HT1080 (cell line): Measurements from ENCODE around the gene CELF5. TPM values are rescaled to one million over a fixed set of nuclear protein-coding genes. Genes with fewer than 3 reads are reported as not detected.
"Not testable (repeated sequence)": the region's sequence is repeated elsewhere in the genome, so short reads cannot be mapped to it uniquely, and the experiment has no call there.

ENCODE experiments used
- DNase-seq: peaks from one replicate; pipeline ENCODE4 v3.0.0-alpha.2; 2015; ENCODE audit warnings: low read depth
- total RNA-seq: library from RNA; depleted of rRNA; stranded (reverse); fragments of >200 nt; shearing (Covaris generic); gene quantifications from 2 replicates; pipeline ENCODE4 v1.2.3, GENCODE V29; 2014; rRNA removed

Gene CELF5
- total RNA-seq, 1 experiment from 2014 or later = not detected

GRCh38 chr19:3342962-3343361 is 118.5 kb downstream of the CELF5 start:
- not testable (repeated sequence) for DNase-seq

GRCh38 chr19:3343619-3344502 is 119.4 kb downstream of the CELF5 start:
- DNase-seq = peak; percentile 48

GRCh38 chr19:3344608-3345598 is 120.4 kb downstream of the CELF5 start:
- no peak for DNase-seq

- no peak for DNase-seq
These were observed 121.5 kb downstream of the CELF5 start for GRCh38 chr19:3345850-3346460.

Other genes with a start within 250 kb of the CELF5 start
- not detected in 2 replicates for gene TLE6, start 247.1 kb upstream of the CELF5 start, total RNA-seq
- 1.1 TPM in 1 of 2 replicates, not detected in the other for gene TLE2, start 195.4 kb upstream of the CELF5 start, total RNA-seq
- 244 and 289 TPM in 2 replicates for gene TLE5, start 162.2 kb upstream of the CELF5 start, total RNA-seq
- 55.6 and 60.3 TPM in 2 replicates for gene GNA11, start 130.3 kb upstream of the CELF5 start, total RNA-seq
- gene GNA15, start 88.6 kb upstream of the CELF5 start, total RNA-seq = 0.05 and 0.30 TPM in 2 replicates
- 0.06 and 0.20 TPM in 2 replicates for gene S1PR4, start 45.9 kb upstream of the CELF5 start, total RNA-seq
- gene NCLN, start 38.7 kb upstream of the CELF5 start, total RNA-seq = 125 and 130 TPM in 2 replicates
- 22.5 and 33.2 TPM in 2 replicates for gene NFIC, start 141.9 kb downstream of the CELF5 start, total RNA-seq